H1 (cell line): ENCODE measurements around the gene MAML3. TPM values are rescaled to one million over a fixed set of nuclear protein-coding genes. Genes with fewer than 3 reads are reported as not detected.

Experiments
- CTCF ChIA-PET: fragments of 300-600 bp; sonication (Branson Sonifier 250); formaldehyde crosslinking; loops from one replicate; lab custom pipeline; 2021; ENCODE audit not compliant: partially characterized antibody; lab: Charles Lee
- POLR2A ChIA-PET: fragments of 300-600 bp; sonication (Branson Sonifier 250); formaldehyde crosslinking; loops from one replicate; lab custom pipeline; 2021; ENCODE audit warnings: inconsistent platforms; ENCODE audit not compliant: partially characterized antibody; lab: Charles Lee
- DNase-seq, 2 experiments: peaks; one replicate each; pipeline versions ENCODE4 v3.0.0 to v3.0.0-alpha.2; 2010 to 2022; ENCODE audit warnings: low spot score in 2 of 2, low read depth in 1 of 2, mixed read lengths in 1 of 2
- FAIRE-seq: peaks from 2 replicates; lab custom pipeline; 2011; peaks lifted over from hg19 to GRCh38; lab: Jason Lieb, UNC
- H2AFZ ChIP-seq: 2 replicates; pipeline ENCODE4 v1.8.1; 2012; ENCODE audit warnings: low read length, inconsistent platforms
- H2AK5ac ChIP-seq: 2 replicates; pipeline ENCODE4 v1.6.1; 2013; ENCODE audit warnings: low read depth, low read length
- H2BK120ac ChIP-seq: replicated peaks from 2 replicates; pipeline ENCODE3; 2013; ENCODE audit warnings: low read depth, low read length, inconsistent platforms
- H2BK12ac ChIP-seq: 2 replicates; pipeline ENCODE4 v1.6.1; 2013; ENCODE audit warnings: low read depth, low read length
- H2BK15ac ChIP-seq: 2 replicates; pipeline ENCODE4 v1.6.1; 2013; ENCODE audit warnings: low read length
- H2BK20ac ChIP-seq: 2 replicates; pipeline ENCODE4 v1.6.1; 2013; ENCODE audit warnings: low read length
- H2BK5ac ChIP-seq: 2 replicates; pipeline ENCODE4 v1.6.1; 2013; ENCODE audit warnings: low read depth, low read length
- H3K14ac ChIP-seq: 2 replicates; pipeline ENCODE4 v1.6.1; 2013; ENCODE audit warnings: inconsistent platforms; ENCODE audit not compliant: insufficient read length
- H3K18ac ChIP-seq: 2 replicates; pipeline ENCODE4 v1.6.1; 2013; ENCODE audit warnings: low read length; ENCODE audit errors: extremely low read depth
- H3K23ac ChIP-seq: 2 replicates; pipeline ENCODE4 v1.6.1; 2013; ENCODE audit warnings: inconsistent platforms; ENCODE audit not compliant: insufficient read length
- H3K23me2 ChIP-seq: 2 replicates; pipeline ENCODE4 v1.6.1; 2013; ENCODE audit warnings: low read depth, low read length
- H3K27ac ChIP-seq: 2 replicates; pipeline ENCODE4 v1.6.1; 2011; ENCODE audit warnings: low read depth, low read length, inconsistent platforms
- H3K27me3 ChIP-seq, 4 experiments: replicated peaks in 1 of 4; 1 replicate in 1 of 4; 2 replicates in 3 of 4; pipeline versions ENCODE4 v1.6.1 to v1.8.1; 2011 to 2013; ENCODE audit warnings: low read length in 3 of 4, mild to moderate bottlenecking in 3 of 4, inconsistent platforms in 2 of 4, mixed read lengths in 2 of 4, moderate library complexity in 1 of 4; ENCODE audit not compliant: control insufficient read depth in 3 of 4, insufficient read depth in 3 of 4; ENCODE audit errors: extremely low read depth in 1 of 4
- H3K36me3 ChIP-seq, 4 experiments: 2 replicates each; pipeline versions ENCODE4 v1.6.1 to v1.8.1; 2011 to 2013; ENCODE audit warnings: mild to moderate bottlenecking in 4 of 4, low read length in 3 of 4, moderate library complexity in 2 of 4, control low read depth in 1 of 4, inconsistent platforms in 1 of 4; ENCODE audit not compliant: insufficient read depth in 4 of 4, control insufficient read depth in 2 of 4
- H3K4ac ChIP-seq: replicated peaks from 2 replicates; pipeline ENCODE3; 2013; ENCODE audit warnings: low read length, low read depth, mixed read lengths, inconsistent platforms; ENCODE audit not compliant: insufficient read length
- H3K4me1 ChIP-seq, 4 experiments: replicated peaks in 1 of 4; 1 replicate in 1 of 4; 2 replicates in 3 of 4; pipeline versions ENCODE4 v1.6.1 to v1.8.1; 2011 to 2013; ENCODE audit warnings: low read length in 3 of 4, inconsistent platforms in 2 of 4, mixed read lengths in 1 of 4; ENCODE audit not compliant: insufficient read depth in 4 of 4, control insufficient read depth in 3 of 4
- H3K4me2 ChIP-seq, 2 experiments: 2 replicates each; pipeline versions ENCODE4 v1.6.1 to v1.8.1; 2011 to 2013; ENCODE audit warnings: low read depth in 2 of 2, low read length in 2 of 2, control low read depth in 1 of 2, inconsistent platforms in 1 of 2, mild to moderate bottlenecking in 1 of 2; ENCODE audit not compliant: insufficient read depth in 1 of 2
- H3K4me3 ChIP-seq, 4 experiments: fragments of 200-600, 300-600 bp in 1 of 4; sonication (generic), shearing (Covaris generic), sonication (Bioruptor Twin) in 1 of 4; 2 replicates each; pipeline versions ENCODE4 v1.5.1 to v1.8.1; 2011 to 2016; ENCODE audit warnings: low read length in 4 of 4, low read depth in 3 of 4, control low read depth in 2 of 4, inconsistent platforms in 2 of 4, mild to moderate bottlenecking in 2 of 4, mixed read lengths in 1 of 4, moderate library complexity in 1 of 4; ENCODE audit not compliant: insufficient read depth in 2 of 4; ENCODE audit errors: extremely low read depth in 1 of 4
- H3K56ac ChIP-seq: replicated peaks from 2 replicates; pipeline ENCODE3; 2013; ENCODE audit warnings: low read depth, mild to moderate bottlenecking, mixed read lengths, low read length, inconsistent platforms; ENCODE audit not compliant: insufficient read length
- H3K79me1 ChIP-seq: 2 replicates; pipeline ENCODE4 v1.6.1; 2013; ENCODE audit warnings: low read depth, low read length, control low read depth
- H3K79me2 ChIP-seq, 2 experiments: 2 replicates each; pipeline versions ENCODE4 v1.6.1 to v1.8.1; 2012 to 2013; ENCODE audit warnings: low read length in 2 of 2, mild to moderate bottlenecking in 2 of 2, inconsistent platforms in 1 of 2; ENCODE audit not compliant: insufficient read depth in 2 of 2, control insufficient read depth in 1 of 2
- H3K9ac ChIP-seq, 4 experiments: replicated peaks in 1 of 4; 1 replicate in 1 of 4; 2 replicates in 3 of 4; pipeline versions ENCODE4 v1.6.1 to v1.8.1; 2011 to 2013; ENCODE audit warnings: low read depth in 3 of 4, low read length in 3 of 4, control low read depth in 2 of 4, mild to moderate bottlenecking in 2 of 4, moderate library complexity in 2 of 4, inconsistent platforms in 1 of 4; ENCODE audit errors: extremely low read depth in 1 of 4
- H3K9me3 ChIP-seq, 2 experiments: 2 replicates each; pipeline versions ENCODE4 v1.6.1 to v1.8.1; 2012 to 2013; ENCODE audit warnings: mild to moderate bottlenecking in 2 of 2, moderate library complexity in 2 of 2, control low read depth in 1 of 2, inconsistent platforms in 1 of 2, low read depth in 1 of 2, low read length in 1 of 2, mixed read lengths in 1 of 2; ENCODE audit not compliant: insufficient read depth in 2 of 2
- H4K20me1 ChIP-seq, 2 experiments: replicated peaks in 1 of 2; 2 replicates each; pipeline versions ENCODE3 to v1.8.1; 2011 to 2013; ENCODE audit warnings: inconsistent platforms in 2 of 2, low read length in 2 of 2, mild to moderate bottlenecking in 1 of 2; ENCODE audit not compliant: insufficient read depth in 2 of 2, control insufficient read depth in 1 of 2
- H4K5ac ChIP-seq: 2 replicates; pipeline ENCODE4 v1.6.1; 2013; ENCODE audit warnings: low read length, low read depth, mixed read lengths, inconsistent platforms; ENCODE audit not compliant: insufficient read length
- H4K8ac ChIP-seq: 2 replicates; pipeline ENCODE4 v1.8.0; 2013; ENCODE audit warnings: mild to moderate bottlenecking, moderate library complexity, low read length, inconsistent platforms; ENCODE audit not compliant: insufficient read depth; ENCODE audit errors: extremely low read depth
- H4K91ac ChIP-seq: replicated peaks from 2 replicates; pipeline ENCODE3; 2013; ENCODE audit warnings: low read length, mixed read lengths, inconsistent platforms; ENCODE audit not compliant: insufficient read length
- CHD2 ChIP-seq: IDR thresholded peaks from 2 replicates; pipeline ENCODE4 v1.6.1; 2012; ENCODE audit warnings: low read length, improper control_type of control experiment
- HDAC2 ChIP-seq, 2 experiments: fragments of 300-600 bp in 1 of 2; sonication (generic) in 1 of 2; IDR thresholded peaks; 2 replicates each; pipeline ENCODE4 v1.6.1; 2011 to 2012; ENCODE audit warnings: low read depth in 2 of 2, low read length in 2 of 2, mild to moderate bottlenecking in 2 of 2, moderate library complexity in 2 of 2, borderline replicate concordance in 1 of 2, inconsistent platforms in 1 of 2
- SIRT6 ChIP-seq: IDR thresholded peaks from one replicate; pipeline ENCODE4 v1.7.1; 2012; ENCODE audit warnings: low read length, inconsistent platforms
- WGBS, 2 experiments: shearing (Covaris generic) in 1 of 2; methylation state at CpG; one replicate each; pipeline versions ENCODE4 v1.1.6 to v1.1.7; 2013 to 2015; ENCODE audit warnings: low lambda C conversion rate in 2 of 2, mixed read lengths in 2 of 2, inconsistent platforms in 1 of 2, low coverage in 1 of 2, missing lambda C conversion rate in 1 of 2; ENCODE audit not compliant: insufficient replicate concordance in 2 of 2, insufficient coverage in 1 of 2, insufficient read length in 1 of 2; ENCODE audit errors: extremely low coverage in 1 of 2, missing lambda C conversion rate in 1 of 2; 5-methylcytosine and 5-hydroxymethylcytosine counted together
- polyA plus RNA-seq, 7 experiments: library from polyadenylated mRNA; depleted of rRNA in 3 of 7; stranded (reverse) in 5 of 7; unstranded in 2 of 7; fragments of >200 nt in 5 of 7; fragments of 200-250 nt in 2 of 7; gene quantifications; 1 replicate in 5 of 7; 2 replicates in 1 of 7; 4 replicates in 1 of 7; pipeline versions ENCODE4 v1.2.1 to v1.2.3, GENCODE V29; 2011 to 2013; ENCODE audit warnings: missing spikeins in 2 of 7, mixed read lengths in 2 of 7
- total RNA-seq: library from RNA; stranded (reverse); fragmentation: NEBNext Ultra II Directional; extraction: Animal tissue kit (Norgen Biotek cat#: 25700); gene quantifications from 2 replicates; pipeline ENCODE4 v1.2.1, GENCODE V29; 2021
- TF ChIP-seq, protein P1 (sequence below): IDR thresholded peaks from 2 replicates; pipeline ENCODE4 v1.6.1; 2012; ENCODE audit warnings: inconsistent platforms

MAML3 gene
- total and polyA plus RNA-seq, 2 of the 8 experiments (the other 6 are each of a cell fraction or from before 2014, with no cell fraction given), result 2.1 to 5.7 TPM

DNA sequence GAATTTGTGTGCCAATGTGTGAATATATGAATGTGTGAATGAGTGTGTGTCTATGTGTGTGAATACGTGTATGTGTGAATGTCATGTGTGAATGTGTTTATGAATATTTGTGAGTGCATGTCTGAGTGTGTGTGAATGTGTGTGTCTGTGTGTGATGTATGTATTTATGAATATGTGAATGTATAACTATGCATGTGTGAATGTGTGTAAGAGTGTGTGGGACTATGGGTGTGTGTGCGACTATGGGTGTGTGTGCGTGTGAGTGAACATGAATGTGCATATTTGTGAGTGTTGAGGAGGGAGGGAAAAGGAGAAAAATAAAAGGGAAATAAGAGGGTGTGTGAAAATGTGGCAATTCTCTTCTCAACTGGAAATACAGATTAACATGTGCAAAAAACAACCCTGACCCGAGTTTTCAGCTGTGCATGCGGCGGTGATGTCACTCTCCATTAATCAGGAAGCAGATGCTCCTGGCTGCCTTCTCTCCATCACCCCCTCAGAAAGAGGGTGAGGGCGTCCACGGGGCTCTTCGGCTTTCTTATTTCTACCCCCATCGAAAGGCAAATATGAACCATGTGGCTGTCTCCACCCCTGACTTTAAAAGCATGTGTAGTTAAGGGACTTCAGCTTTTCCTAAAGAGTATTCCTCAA, 219.8 kb downstream of the MAML3 start:
- Histone ChIP-seq H3K23ac (no peak overlapping the region), H3K79me2 (no peaks in the 10 kb centered on the region; a peak in 1 of 4 replicates), H2BK15ac (0 out of 2 replicates have a peak overlapping the region, but pooled peaks have one; percentile 5), H3K4me1 (peaks cover 0 to 10% (median 4%) of the 10 kb centered on the region in 4 experiments; a peak in 2 of 7 replicates), H3K9ac (no peak overlapping the region), H3K18ac (no peak overlapping the region), H3K4ac (no peak overlapping the region), H3K79me1 (no peaks in the 10 kb centered on the region), H3K56ac (no peak overlapping the region), H2BK20ac (no peak overlapping the region; the same call in 1 of the 2 replicates), H3K27me3 (peaks cover 0 to 1% (median 0%) of the 10 kb centered on the region in 4 experiments; a peak in 1 of 7 replicates), H2BK12ac (no peak overlapping the region), H2BK120ac (no peak overlapping the region), H4K20me1 (peaks cover 0 to 3% of the 10 kb centered on the region in 2 experiments), H4K91ac (no peak overlapping the region), H3K9me3 (no peaks in the 10 kb centered on the region), H2AFZ (no peak overlapping the region), H3K14ac (no peak overlapping the region), H4K5ac (no peak overlapping the region), H3K4me3 (no peak overlapping the region), H4K8ac (no peak overlapping the region), H2BK5ac (no peak overlapping the region), H3K4me2 (no peak overlapping the region), H3K36me3 (no peaks in the 10 kb centered on the region), H3K27ac (no peak overlapping the region), H2AK5ac (no peak overlapping the region), H3K23me2 (peaks cover 6% of the 10 kb centered on the region)
- FAIRE-seq (no peak), DNase-seq (no peak)
- ChIA-PET CTCF (interaction anchor here (0.8 kb wide), 1 partner anchor 14 kb away, joined by 3 read pairs; no protein-coding TSS in a partner anchor), POLR2A (no interaction called here)
- 86 to 100% methylated on average over 2 to 10 of the region's 10 CpGs for WGBS, 2 experiments
- TF ChIP-seq, protein P1, sequence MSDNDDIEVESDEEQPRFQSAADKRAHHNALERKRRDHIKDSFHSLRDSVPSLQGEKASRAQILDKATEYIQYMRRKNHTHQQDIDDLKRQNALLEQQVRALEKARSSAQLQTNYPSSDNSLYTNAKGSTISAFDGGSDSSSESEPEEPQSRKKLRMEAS, result no peak
- no peak for TF ChIP-seq SIRT6
- no peak for TF ChIP-seq CHD2
- TF ChIP-seq HDAC2 (IDR thresholded peaks at IDR 0.05; ENCODE audit: borderline replicate concordance in 1 of 2, low read depth in 2 of 2, low read length in 2 of 2), result no peak
